GM18507 (cell line): ENCODE data around the gene HECTD4.
"Not testable (repeated sequence)": the region's sequence is repeated elsewhere in the genome, so short reads cannot be mapped to it uniquely, and the experiment has no call there.

Experiments
- DNase-seq: peaks from one replicate; pipeline ENCODE4 v3.0.0; 2011; ENCODE audit warnings: low read depth; ENCODE audit not compliant: insufficient read length; ENCODE audit errors: extremely low spot score
- FAIRE-seq: peaks from 2 replicates; lab custom pipeline; 2011; peaks lifted over from hg19 to GRCh38; lab: Jason Lieb, UNC

Gene HECTD4

DNA sequence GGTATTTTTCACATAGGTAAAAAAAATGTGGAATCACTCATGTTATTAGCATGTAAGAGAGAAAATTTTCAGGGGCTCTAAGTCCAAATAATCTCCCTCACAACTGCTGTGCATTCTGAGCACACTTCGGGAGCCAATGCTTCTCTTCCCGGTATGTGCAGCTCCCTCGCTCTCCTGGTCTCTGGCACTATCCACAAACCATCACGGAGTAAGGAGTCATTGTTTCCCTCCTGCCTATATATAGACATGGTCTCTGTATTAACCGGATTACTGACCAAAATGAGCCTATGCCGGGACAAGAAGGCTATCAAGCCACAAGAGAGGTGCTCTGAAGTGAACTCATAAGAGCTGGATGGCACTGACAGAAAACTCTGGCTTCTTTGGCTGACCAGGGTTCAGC is 13.4 kb downstream of the HECTD4 start:
- DNase-seq: no peak
- no peak for FAIRE-seq

DNA sequence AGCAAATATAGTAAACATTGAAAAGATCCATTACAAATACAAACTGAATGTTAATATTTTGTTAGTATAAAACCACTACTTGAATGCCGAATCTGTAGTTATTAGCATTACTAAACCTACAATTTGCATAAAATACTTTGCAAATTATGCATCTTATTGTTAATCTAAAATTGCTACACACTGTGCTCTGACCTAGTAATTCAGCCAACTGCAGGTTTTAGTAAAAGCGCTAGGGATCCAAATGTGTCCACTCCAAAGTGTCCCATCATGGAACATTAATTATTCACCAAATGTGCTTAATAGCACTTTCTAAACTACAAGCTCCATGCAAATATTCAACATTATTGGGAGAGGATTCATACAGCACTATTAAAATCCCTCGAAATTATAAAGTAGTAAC is 14.3 kb downstream of the HECTD4 start:
- DNase-seq (no peak), FAIRE-seq (no peak)

DNA sequence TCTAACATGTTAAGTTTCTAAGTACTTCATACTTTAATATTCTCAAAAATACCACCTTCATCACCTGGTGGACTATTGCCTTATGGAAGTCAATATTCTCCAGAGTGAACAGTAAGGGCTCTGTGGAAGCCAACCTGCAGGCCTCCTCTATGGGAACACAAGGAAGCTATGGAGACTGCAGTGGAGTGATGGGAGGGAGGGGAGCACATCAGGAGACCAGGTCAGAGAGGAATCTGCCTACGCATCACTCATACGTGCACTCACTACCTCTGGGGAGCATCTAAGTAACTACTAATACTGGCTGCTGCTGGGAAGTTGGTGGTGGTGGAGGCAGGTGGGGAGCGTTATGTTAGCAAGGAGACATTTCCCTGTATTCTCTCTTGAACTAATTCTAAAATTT is 19.9 kb downstream of the HECTD4 start:
- FAIRE-seq (no peak), DNase-seq (no peak)

GRCh38 chr12:112361271-112361670 is 21.0 kb downstream of the HECTD4 start:
- FAIRE-seq: no peak
- DNase-seq: no peak

DNA sequence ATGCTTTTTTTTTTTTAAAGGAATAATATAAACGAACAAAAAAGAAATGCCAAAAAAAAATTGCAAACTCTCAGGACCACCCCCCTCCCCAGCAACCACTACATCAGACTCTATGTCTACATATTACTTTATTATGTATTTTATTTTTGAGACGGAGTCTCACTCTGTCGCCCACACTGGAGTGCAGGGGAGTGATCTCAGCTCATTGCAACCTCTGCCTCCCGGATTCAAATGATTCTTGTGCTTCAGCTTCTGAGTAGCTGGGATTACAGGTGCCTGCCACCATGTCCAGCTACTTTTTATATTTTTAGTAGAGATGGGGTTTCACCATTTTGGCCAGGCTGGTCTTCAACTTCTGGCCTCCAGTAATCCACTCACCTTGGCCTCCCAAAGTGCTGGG is 22.9 kb downstream of the HECTD4 start:
- no peak for FAIRE-seq

GRCh38 chr12:112357214-112357613 is 25.0 kb downstream of the HECTD4 start:
- DNase-seq (no peak), FAIRE-seq (no peak)

More for the DNA sequence above, 22.9 kb downstream of the HECTD4 start:
- no peak for DNase-seq

DNA sequence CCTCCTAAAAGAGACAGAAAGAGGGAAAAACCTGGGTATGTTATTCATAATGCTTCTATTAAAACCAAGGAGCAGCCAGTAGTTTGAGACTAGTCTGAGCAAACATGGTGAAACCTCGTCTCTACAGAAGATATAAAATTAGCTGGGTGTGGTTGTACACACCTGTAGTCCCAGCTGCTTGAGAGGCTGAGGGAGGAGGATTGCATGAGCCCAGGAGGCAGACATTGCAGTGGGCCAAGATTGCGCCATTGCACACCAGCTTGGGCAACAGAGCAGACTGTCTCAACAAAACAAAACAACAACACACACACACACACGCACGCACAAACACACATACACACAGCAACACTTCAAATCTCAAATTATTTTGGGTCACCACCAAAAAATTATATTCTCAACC is 27.8 kb downstream of the HECTD4 start:
- FAIRE-seq: no peak
- DNase-seq: no peak

DNA sequence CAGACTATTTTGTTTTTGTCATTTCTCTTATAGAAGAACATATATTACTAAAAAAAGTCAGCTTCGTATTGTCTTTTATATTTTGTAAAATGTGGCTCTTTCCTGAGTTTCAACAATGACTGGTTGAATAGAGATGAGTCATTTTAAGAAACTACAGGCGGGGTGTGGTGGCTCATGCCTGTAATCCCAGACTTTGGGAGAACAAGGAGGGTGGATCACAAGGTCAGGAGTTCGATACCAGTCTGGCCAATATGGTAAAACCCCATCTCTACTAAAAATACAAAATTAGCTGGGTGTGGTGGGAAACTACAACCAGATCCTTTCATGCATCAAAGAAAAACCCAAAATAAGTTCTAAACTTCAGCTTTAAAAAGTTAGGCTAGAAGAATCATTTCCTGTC is 28.8 kb downstream of the HECTD4 start:
- DNase-seq: no peak
- peak; percentile 55 for FAIRE-seq

DNA sequence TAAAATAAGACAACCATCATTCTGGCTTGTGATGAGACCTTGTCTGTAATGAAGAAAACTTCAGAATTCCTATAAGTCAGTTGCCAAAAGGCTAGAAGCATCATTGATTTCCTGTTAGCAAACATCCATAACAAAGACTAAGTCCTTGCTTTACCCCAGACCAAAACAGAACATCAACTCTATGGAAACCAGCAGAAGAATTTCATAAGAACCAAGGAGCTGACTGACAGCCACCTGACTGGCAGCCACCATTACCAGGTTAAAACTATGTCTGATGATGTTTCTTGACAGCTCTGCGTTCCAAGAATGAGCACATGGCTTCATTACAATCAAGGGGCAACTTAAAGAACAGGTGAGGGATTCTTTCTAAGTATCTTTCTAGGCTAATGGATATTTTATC is 29.3 kb downstream of the HECTD4 start:
- no peak for FAIRE-seq
- no peak for DNase-seq

DNA sequence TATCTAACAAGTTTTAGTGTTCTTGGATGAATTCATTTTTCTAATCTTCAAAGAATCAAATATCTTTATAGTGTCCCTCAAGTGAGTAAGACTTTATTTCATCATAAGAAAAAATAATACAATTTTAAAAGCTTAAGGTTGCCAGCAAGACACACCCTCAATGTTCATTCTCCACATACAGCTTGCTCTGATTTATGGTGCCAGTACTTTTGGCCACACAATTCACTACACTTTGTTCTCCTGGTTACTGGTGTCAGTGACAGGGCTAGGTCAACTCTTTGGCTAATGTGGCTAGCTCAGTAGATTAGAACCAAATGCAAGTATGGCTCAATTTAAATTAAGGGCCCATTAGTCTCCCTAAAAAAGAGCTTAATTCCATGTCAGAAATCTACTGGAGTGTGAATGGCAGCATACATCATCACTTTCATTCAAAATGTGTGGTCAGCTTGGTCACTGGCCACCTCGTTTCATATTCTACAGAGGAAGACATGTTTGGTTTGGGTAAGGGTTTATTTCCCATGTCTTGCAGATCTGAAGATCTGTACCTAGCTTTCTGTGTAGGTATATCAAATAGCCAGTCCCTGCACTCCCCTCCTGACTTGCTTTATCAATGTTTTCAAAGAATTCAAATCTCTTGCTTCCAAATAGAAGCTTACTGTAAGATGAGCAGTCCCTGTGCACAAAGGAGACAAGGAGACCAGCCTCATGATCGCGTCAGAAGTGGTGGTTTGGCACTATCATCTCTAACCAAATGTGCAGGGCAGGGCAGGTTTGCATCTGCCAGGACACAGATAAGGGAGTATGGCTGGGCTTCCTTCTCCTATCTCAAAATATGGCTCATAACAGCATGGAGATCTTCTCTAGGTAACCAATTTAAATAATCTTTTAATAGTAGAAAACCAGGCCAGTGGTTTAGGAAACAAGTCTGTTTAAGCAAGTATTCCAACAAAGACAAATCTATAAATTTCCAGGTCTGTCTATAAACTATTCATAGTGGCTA is 31.3 kb downstream of the HECTD4 start:
- DNase-seq: no peak
- no peak for FAIRE-seq

GRCh38 chr12:112349431-112349830 is 32.8 kb downstream of the HECTD4 start:
- FAIRE-seq (no peak), DNase-seq (no peak)

DNA sequence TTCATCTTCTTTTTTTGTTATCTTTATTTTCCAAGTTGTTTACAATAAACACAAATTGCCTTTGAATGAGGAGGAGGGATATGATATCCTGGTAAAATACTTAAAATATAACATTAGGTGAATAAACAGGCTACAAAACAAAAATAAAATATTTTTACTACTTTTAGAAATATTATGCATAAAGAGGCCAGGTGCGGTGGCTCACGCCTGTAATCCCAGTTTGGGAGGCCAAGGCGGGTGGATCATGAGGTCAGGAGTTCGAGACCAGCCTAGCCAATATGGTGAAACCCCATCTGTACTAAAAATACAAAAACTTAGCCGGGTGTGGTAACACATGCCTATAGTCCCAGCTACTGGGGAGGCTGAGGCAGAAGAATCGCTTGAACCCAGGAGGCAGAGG is 33.3 kb downstream of the HECTD4 start:
- not testable (repeated sequence) for DNase-seq, FAIRE-seq

DNA sequence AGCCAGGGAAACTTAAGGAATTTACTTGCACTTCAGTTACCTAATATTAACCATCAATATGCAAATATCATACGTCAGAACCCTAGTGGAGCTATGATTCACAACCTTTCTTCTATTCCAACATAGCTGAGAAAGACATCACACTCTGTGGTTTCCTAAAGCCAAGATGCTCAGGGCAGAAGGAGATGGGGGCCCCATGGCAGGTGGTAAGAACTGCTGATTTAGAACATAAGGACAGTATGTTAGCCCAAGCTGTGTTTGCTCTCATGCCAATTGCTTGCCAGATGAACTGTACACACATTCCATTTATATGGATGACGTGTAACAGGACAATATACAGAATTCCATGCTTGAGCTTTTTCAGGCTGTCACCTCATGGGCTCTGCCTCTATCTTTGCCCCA is 34.6 kb downstream of the HECTD4 start:
- DNase-seq: peak; percentile 2
- FAIRE-seq: no peak

DNA sequence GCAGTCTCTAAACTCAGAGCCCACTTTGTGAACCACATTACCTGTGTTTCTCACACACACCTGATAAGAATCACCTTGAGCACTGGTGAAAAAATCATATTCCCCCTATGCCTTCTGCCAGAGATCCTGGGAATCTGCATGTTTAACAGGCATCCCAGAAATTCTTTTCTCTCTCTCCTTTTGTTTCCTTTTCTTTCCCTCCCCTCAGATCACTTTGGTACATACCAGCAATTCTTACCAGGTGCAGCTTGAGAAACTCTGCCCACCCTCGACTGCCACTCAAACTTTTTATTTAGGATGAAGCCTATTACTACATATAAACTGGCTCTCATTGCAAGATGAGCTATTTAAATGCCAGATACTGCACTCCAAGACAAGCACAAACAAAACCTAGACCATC is 36.0 kb downstream of the HECTD4 start:
- DNase-seq (no peak), FAIRE-seq (no peak)

- peak; percentile 12 for FAIRE-seq
- no peak for DNase-seq
Measured at GRCh38 chr12:112344220-112344619, 38.0 kb downstream of the HECTD4 start.

- DNase-seq: no peak
Measured at GRCh38 chr12:112342587-112342986, 39.6 kb downstream of the HECTD4 start.

GRCh38 chr12:112341046-112341825 is 41.0 kb downstream of the HECTD4 start:
- DNase-seq (no peak), FAIRE-seq (peak; percentile 15)

More at GRCh38 chr12:112342587-112342986, 39.6 kb downstream of the HECTD4 start:
- FAIRE-seq: no peak

DNA sequence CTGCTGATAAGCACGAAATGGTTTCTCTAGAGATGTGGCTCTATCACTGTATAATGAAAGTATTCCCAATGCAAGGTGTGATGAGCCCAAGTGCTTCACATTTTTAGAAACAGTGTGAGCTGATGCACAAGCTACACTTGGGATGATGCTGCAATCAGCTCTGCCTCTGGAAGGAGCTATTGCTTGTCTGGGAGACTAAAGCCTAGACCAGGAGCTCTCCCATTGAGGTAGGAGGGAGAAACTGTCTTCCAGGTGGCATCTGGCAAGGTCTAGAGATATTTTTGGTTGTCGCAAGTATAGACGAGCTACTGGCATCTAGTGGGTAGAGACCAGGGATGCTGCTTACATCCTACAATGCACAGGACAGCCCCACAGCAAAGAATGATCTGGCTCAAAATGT is 42.0 kb downstream of the HECTD4 start:
- DNase-seq: no peak
- FAIRE-seq: no peak

DNA sequence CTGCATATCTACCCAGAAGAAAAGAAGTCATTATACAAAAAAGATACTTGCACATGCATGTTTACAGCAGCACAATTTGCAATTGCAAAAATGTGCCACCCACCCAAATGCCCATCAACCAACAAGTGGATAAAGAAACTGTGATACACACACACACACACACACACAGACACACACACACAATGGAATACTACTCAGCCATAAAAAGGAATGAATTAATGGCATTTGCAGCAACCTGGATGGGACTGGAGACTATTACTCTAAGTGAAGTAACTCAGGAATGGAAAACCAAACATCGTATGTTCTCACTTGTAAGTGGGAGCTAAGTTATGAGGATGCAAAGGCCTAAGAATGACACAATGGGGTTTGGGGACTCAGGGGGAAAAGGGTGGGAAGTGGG is 47.2 kb downstream of the HECTD4 start:
- not testable (repeated sequence) for DNase-seq, FAIRE-seq

DNA sequence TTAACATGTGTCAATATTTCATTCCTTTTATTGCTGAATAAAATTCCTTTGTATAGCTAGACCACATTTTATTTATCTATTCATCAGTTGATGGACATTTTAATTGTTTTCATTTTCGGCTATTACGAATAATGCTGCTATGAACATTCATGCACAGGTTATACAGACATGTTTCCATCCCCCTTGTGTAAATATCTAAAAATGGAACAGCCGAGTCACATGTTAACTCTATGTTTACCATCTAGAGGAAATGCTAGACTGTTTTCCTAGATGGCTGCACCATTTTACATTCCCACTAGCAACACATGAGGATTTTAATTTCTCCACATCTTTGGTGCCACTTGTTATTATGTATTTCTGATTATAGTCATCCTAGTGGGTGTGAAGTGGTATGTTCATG is 49.2 kb downstream of the HECTD4 start:
- no peak for FAIRE-seq

More for the DNA sequence above, 49.2 kb downstream of the HECTD4 start:
- DNase-seq: no peak
